Left kidney (tissue), 2 donors: ENCODE data around the gene MYO10. TPM values are rescaled to one million over a fixed set of nuclear protein-coding genes. Genes with fewer than 3 reads are reported as not detected.

Experiments
- DNase-seq: peaks from one replicate; pipeline ENCODE4 v3.0.0-alpha.2; 2013
- polyA plus RNA-seq: library from polyadenylated mRNA; unstranded; fragments of 120-200 nt; gene quantifications from one replicate; pipeline ENCODE4 v1.2.1, GENCODE V29; 2013; ENCODE audit not compliant: insufficient read length

Gene MYO10
- polyA plus RNA-seq, 1 donor: 43.8 TPM

DNA sequence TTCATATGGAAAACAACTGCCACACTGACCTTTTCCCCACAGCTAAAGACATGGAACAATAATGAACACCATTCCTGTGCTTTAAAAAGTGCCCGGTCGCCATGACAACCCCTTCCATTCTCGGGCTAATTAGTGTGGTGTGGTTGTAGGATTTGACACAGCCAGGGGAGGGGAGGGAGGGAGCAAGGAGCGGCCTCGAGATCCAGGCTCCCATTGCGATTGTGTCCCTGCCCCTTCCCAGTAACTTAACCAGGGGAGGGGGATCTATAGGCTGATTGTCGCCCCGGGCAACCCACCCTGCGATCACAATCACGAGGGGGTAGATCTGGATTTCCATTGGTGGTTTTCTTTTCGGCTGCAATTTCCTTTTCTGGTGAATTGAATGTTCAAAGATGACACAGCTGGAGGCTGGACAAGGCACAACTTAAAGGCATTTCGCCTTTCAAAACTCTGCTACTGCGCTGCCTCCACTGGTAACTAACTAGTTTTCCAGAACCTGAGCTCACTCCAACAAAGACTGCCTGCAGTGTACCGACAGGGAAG, 222.6 kb downstream of the MYO10 start:
- DNase-seq: peak; percentile 56

DNA sequence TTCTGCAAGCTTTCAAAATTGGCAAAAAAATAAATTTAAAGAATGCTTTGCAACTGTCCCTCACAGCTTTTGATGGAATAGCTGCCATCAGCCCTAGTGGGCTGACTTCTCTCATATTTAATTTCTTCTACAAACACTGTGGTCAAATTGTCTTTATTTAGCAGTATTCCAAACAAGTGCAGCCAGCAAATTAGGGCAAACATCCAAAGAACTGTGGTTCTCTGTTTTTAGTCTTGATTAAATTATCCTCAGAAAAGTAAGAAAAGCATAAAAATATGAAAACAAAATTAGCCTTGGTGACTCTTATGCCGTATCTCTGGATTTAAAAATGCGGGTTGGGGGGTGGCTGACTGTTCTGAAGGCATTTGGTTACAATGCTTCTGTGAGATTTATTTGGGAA, 223.5 kb downstream of the MYO10 start:
- no peak for DNase-seq

GRCh38 chr5:16712178-16712577, 223.9 kb downstream of the MYO10 start:
- DNase-seq: no peak

- no peak for DNase-seq
These were observed 226.2 kb downstream of the MYO10 start for GRCh38 chr5:16709691-16710433.

DNA sequence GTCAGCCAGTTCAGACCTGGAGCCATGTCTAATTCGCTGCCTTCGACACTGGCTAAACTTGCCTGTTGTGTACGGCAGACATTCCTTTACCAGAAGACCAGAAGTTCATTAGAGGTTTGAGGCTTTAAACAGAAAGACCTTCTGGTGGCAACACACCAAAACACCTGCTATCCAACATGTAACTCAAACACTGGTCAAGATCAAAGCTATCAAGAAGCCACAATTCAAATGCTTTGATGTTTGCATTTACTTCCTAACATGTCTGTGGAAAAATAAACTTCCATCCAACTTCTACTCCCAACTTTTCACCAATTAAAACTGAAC, 228.3 kb downstream of the MYO10 start:
- DNase-seq: no peak

- DNase-seq: no peak
These were observed 228.8 kb downstream of the MYO10 start for GRCh38 chr5:16707168-16707868.

DNA sequence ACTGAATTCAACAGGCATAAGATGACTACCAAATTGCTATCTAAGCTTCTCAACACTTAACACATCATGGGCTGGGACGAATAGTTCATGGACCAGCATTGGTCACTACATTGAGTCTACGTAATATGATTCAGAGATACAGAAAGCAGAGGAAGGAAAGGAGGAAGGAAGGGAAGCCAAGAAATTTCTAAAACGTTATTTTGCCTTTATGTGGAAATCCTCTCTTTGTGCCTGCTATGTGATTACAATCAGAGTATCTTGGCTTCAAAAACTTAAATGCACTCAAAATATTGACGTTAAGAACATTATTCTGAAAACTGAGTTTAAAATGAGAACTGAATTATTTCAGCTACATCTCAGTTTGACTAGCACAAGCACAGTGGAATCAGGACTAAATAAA, 231.1 kb downstream of the MYO10 start:
- no peak for DNase-seq

GRCh38 chr5:16702964-16703363, 233.1 kb downstream of the MYO10 start:
- DNase-seq: no peak

- DNase-seq: no peak
These were observed 234.7 kb downstream of the MYO10 start for GRCh38 chr5:16701134-16702099.

- DNase-seq: no peak
These were observed 236.0 kb downstream of the MYO10 start for GRCh38 chr5:16700081-16700480.

- no peak for DNase-seq
These were observed 240.3 kb downstream of the MYO10 start for GRCh38 chr5:16695779-16696178.

GRCh38 chr5:16693879-16694278, 242.2 kb downstream of the MYO10 start:
- DNase-seq: no peak

DNA sequence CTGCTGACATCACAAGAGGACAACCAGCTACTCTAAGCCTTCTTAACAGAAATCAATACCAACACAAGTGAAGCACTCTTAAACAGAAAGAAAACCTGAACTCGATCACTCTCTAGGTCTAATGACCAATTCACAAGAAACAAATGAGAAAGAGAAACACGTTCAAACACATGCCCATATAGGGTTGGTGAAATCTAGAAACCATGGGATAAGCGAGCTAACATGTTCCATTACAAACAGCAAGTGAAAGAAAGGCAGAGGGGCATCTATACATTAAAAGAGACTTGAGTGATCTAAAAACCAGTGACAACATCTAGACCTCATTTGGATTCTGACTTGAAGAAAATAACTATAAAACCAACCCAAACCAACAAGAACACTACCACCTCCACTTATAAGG, 244.4 kb downstream of the MYO10 start:
- DNase-seq: no peak

DNA sequence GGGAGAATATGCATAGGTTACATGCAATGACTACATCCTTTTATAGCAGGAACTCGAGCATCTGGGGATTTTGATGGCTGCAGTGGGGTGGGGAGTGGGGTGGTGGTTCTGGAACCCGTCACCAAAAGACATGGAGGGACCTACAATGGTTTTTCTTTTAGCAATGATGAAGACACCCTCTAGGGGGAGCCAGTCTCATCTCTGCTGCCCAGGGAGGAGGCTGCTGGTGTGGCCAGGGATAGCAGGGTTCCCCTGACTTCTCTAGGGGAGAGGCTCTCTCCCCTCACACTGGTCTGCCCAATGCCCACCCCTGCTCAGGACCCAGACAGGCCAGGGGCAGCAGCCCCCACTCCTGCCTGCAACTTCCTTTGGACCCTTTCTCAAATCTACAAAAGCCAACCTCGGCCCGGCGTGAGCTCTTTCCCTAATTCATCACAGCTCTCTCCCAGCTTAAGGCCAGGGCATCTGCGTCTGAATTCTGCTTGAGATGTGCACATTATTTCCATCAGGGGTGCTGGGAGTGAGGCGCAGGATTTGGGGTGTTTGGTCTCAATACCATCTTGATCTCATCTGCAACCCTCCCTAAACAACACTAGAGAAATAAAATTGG, 245.7 kb downstream of the MYO10 start:
- no peak for DNase-seq

GRCh38 chr5:16687898-16688297, 248.2 kb downstream of the MYO10 start:
- no peak for DNase-seq

- DNase-seq: no peak
These were observed 251.0 kb downstream of the MYO10 start for GRCh38 chr5:16685069-16685468.

DNA sequence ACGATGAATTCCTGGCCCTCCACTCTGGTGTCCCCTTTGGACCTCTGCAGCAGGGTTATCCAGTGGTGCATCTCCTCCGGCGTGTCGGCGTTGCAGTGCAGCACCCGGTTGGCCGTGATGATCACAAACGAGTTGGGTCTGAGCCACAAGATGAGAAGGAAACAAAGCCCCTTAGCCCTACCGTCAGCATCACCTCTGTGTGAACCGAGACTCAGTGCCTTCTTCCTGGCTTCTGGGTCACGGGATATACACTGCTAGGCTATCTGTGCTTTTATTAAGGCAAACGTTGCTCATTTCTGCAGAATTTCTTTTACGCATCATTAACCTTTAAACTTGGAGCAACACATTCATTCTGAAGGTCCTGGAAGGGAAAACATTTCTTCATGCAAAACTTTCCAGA, 254.2 kb downstream of the MYO10 start:
- DNase-seq: no peak

GRCh38 chr5:16679863-16680262, 256.2 kb downstream of the MYO10 start:
- no peak for DNase-seq

DNA sequence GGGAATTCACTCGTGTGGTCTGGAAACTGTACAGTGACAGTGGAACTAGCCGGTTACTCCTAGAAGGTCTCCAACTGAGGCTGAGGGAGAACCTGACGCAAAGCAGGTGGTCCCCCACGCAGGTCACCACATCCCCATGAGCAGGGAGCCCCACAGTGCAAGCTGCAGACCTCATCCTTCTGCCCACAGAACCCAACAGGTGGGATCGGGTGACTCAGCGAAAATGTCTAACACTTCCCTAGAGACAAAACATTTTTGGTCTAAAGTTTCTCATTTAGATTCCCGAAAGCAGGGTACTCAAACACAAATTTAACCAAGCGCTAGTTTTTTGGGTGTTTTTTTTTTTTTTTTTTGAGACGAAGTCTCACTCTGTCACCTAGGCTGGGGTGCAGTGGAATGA, 256.9 kb downstream of the MYO10 start:
- no peak for DNase-seq

DNA sequence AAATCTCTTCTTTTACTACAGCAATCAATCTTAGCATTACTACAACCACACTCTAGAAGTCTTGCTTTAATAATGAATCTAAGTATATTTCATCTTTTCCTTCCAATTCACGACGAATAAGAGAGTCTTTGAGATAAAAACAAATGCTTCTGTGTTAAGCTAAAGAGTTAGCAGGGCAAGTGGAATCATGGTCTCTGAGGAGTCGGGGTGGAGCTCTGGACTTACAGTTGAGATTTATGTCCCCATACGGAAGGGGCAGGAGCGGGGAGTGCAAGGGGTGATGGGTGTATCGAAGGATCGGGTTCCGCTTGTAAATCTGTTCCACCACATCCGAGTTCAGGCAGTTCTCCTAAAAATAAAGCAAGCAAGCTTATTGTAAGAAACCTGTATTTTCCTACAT, 260.3 kb downstream of the MYO10 start:
- peak; percentile 65 for DNase-seq

GRCh38 chr5:16674750-16675149, 261.3 kb downstream of the MYO10 start:
- no peak for DNase-seq
